Liver (tissue), 3 donors: ENCODE results near the gene TPM3.
A peak's percentile ranks its signal among the peaks of the same experiment; 100 is the strongest.

Source experiments
- JUND ChIP-seq, 2 donors: IDR thresholded peaks; 2 replicates each; pipeline ENCODE4 v1.6.1; 2016; ENCODE audit warnings: antibody characterized with exemption in 2 of 2
- YY1 ChIP-seq: IDR thresholded peaks from 2 replicates; pipeline ENCODE4 v1.6.1; 2016; ENCODE audit warnings: antibody characterized with exemption, mild to moderate bottlenecking
- TF ChIP-seq, protein P1 (sequence below): fragments of 150-350 bp; IDR thresholded peaks from 2 replicates; pipeline ENCODE4 v1.5.1; 2017; ENCODE audit warnings: improper control_type of control experiment, low read depth, low read length; ENCODE audit not compliant: missing input control
- TF ChIP-seq, protein P2 (sequence below): IDR thresholded peaks from 2 replicates; pipeline ENCODE4 v1.6.1; 2016; ENCODE audit warnings: antibody characterized with exemption
- donor health status: healthy.
- donor health status: healthy.

DNA sequence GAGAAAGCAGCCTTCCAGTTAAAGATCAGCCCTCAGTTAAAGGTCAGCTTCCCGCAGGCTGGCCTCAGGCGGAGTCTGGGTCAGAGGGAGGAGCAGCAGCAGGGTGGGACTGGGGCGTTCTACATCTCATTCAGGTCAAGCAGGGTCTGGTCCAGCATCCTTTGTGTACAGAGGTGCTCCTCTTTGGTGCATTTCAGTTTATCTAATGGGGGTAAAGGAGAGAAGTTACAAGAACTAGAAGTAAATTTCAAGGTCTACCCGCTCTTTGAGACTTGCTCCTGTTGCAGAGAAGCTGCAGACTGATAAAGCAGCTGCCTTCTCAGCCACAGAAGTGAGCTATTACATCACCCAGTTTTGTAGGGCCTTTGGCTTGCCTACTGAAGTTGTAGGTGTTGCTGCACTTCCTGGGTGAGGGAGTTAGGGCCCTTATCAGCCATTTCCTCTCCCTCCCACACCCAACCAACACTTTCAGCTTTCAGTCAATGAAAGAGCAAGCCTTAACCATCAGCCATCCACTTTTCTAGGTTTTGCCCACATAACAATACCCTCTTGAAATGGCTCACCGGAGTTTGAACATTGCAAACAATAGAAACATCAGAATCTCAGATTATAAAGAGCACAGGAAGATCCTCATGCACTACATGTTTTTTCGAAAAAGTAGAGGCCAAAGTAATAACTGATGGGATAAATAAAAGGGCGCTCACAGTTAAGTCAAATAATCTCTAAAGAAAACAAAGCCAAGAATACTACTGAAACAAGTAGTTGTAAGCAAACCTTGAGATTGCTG, 34.2 kb downstream of the TPM3 start:
- TF ChIP-seq YY1 (peak; percentile 19), JUND (IDR thresholded peaks at IDR 0.05) (no peak)
- TF ChIP-seq, protein P1, sequence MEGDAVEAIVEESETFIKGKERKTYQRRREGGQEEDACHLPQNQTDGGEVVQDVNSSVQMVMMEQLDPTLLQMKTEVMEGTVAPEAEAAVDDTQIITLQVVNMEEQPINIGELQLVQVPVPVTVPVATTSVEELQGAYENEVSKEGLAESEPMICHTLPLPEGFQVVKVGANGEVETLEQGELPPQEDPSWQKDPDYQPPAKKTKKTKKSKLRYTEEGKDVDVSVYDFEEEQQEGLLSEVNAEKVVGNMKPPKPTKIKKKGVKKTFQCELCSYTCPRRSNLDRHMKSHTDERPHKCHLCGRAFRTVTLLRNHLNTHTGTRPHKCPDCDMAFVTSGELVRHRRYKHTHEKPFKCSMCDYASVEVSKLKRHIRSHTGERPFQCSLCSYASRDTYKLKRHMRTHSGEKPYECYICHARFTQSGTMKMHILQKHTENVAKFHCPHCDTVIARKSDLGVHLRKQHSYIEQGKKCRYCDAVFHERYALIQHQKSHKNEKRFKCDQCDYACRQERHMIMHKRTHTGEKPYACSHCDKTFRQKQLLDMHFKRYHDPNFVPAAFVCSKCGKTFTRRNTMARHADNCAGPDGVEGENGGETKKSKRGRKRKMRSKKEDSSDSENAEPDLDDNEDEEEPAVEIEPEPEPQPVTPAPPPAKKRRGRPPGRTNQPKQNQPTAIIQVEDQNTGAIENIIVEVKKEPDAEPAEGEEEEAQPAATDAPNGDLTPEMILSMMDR = no peak
- TF ChIP-seq, protein P2, sequence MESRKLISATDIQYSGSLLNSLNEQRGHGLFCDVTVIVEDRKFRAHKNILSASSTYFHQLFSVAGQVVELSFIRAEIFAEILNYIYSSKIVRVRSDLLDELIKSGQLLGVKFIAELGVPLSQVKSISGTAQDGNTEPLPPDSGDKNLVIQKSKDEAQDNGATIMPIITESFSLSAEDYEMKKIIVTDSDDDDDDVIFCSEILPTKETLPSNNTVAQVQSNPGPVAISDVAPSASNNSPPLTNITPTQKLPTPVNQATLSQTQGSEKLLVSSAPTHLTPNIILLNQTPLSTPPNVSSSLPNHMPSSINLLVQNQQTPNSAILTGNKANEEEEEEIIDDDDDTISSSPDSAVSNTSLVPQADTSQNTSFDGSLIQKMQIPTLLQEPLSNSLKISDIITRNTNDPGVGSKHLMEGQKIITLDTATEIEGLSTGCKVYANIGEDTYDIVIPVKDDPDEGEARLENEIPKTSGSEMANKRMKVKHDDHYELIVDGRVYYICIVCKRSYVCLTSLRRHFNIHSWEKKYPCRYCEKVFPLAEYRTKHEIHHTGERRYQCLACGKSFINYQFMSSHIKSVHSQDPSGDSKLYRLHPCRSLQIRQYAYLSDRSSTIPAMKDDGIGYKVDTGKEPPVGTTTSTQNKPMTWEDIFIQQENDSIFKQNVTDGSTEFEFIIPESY = no peak
